Stimulated activated effector memory CD8-positive, alpha-beta T cell treated with anti-CD3 and anti-CD28 coated beads, Interleukin-12 subunit alpha, Interleukin-12 subunit beta, amount 100 ng/mL, for 72 hours (primary cell): ENCODE data around the gene CIB4.

Experiments
- ATAC-seq: fragments of 150-1000 bp; cut with Tn5 transposase; 2 replicates; pipeline ENCODE4 v1.10.0; 2021
- DNase-seq, 2 donors: peaks; one replicate each; pipeline ENCODE4 v3.0.0; 2021 to 2022; ENCODE audit warnings: low spot score in 2 of 2
- H3K27ac Mint-ChIP-seq: one replicate; pipeline ENCODE4 v1.8.0; 2022; ENCODE audit warnings: mild to moderate bottlenecking, mixed read lengths
- H3K36me3 Mint-ChIP-seq: one replicate; pipeline ENCODE4 v1.8.0; 2022; ENCODE audit warnings: mild to moderate bottlenecking, mixed read lengths
- H3K4me1 Mint-ChIP-seq: one replicate; pipeline ENCODE4 v1.8.0; 2022; ENCODE audit warnings: mixed read lengths
- H3K4me3 Mint-ChIP-seq: one replicate; pipeline ENCODE4 v1.8.0; 2022; ENCODE audit warnings: mild to moderate bottlenecking, mixed read lengths
- H3K9me3 Mint-ChIP-seq: one replicate; pipeline ENCODE4 v1.8.0; 2022; ENCODE audit warnings: mixed read lengths

CIB4 gene

DNA sequence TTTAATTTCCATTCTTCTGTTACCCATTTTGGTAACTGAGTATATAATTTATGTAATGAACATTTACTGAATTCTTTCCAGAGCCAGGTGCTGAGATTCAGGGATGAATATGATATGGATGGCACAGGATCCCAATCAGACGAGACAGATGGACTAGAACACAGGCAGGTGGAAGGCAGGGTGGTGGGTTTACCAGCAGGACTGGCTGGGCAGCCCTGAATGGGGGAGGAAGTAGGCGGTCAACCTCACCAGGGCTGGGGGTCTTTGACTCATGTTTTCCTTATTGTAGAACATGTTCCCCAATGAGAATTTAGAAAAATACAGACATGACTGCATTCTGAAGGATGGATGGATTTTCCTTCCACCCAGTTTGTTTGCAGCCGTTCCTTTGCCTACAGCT, 80.3 kb downstream of the CIB4 start:
- DNase-seq (no peak), ATAC-seq (no peak)
- no peaks in the 10 kb centered on the region for H3K9me3 Mint-ChIP-seq
- H3K27ac Mint-ChIP-seq = no peak overlapping the region
- no peaks in the 10 kb centered on the region for H3K4me1 Mint-ChIP-seq
- H3K36me3 Mint-ChIP-seq = no peaks in the 10 kb centered on the region
- no peak overlapping the region for H3K4me3 Mint-ChIP-seq

DNA sequence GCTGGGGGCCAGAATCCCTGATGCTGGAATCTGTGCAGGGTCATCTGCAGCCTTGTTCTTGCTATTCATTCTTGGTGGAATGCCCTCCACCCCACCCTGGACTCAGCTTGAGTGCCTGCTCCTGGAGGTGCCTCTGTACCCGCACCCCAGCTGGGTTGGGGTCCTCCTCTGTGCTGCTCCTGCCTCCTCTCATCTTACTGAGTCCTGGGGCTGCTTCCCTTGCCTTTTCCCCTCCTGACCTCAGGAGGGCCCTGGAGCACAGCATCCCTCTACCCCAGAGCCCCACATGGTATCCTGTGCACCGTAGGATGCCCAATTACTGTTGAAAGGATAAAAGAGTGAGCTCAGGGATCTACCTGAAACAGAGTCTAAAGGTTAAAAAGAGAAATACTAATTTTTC, 81.6 kb downstream of the CIB4 start:
- Mint-ChIP-seq H3K4me3 (no peak overlapping the region), H3K9me3 (no peaks in the 10 kb centered on the region), H3K36me3 (no peaks in the 10 kb centered on the region), H3K27ac (no peak overlapping the region), H3K4me1 (no peaks in the 10 kb centered on the region)
- DNase-seq (no peak), ATAC-seq (no peak)

DNA sequence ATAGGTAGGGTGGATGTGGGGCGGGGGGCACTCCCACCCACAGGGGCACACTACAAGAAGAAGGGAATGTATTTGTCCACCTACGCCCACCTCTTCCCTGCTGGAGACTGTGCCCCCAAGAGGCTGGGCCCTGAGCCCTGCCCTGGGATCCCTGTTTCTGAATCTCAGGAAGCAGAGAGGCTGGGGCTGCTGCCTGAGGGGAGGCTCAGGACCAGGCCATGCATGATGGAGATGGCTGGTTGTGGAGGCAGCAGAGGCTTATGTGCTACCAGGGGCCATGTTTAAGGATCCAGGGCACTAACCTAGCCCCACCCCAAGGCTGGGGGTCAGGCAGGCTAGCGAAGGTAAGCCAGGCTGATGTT, 82.1 kb downstream of the CIB4 start:
- no peak overlapping the region for H3K27ac Mint-ChIP-seq
- no peak overlapping the region for H3K4me3 Mint-ChIP-seq
- H3K4me1 Mint-ChIP-seq = no peaks in the 10 kb centered on the region
- H3K36me3 Mint-ChIP-seq = no peaks in the 10 kb centered on the region
- ATAC-seq (no peak), DNase-seq (no peak)
- no peaks in the 10 kb centered on the region for H3K9me3 Mint-ChIP-seq

DNA sequence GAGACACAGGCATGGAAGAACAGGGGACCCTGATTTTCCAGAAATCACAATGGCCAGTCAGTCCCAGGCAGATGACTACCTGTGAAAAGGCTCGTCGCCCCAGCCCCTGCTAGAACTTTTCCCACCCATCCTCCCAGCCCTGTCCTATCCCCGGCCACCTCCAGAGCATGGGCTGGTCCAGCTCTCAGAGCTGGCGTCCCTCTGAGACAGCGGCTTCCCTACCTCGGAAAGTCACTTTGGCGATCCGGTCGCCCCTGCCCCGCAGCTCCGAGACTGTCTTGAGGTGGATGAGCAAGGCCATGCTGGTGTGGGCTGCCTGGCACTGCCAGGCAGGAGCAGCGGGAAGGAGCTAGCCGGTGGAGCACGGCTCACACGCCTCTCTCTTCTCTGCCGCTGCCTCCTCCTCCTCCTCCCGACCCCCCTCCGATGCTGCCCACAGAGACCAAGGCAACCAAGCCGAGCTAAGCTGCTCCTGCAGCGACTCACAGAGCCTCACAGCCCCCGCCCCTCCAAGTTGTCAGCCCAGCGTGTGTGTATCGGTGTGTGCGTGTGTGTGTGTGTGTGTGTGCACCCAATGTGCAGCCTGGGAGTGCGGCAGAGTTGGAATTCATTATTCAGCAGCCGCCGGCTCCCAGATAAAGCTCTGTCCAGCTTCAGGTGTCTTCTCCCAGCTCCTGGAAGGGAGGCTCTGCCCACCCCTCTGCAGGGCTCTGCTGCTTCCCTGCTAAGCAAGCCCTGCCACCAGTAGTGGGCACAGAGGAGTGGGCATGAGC, 82.7 kb downstream of the CIB4 start:
- H3K9me3 Mint-ChIP-seq = no peaks in the 10 kb centered on the region
- DNase-seq = no peak
- no peaks in the 10 kb centered on the region for H3K4me1 Mint-ChIP-seq
- H3K27ac Mint-ChIP-seq = no peak overlapping the region
- H3K4me3 Mint-ChIP-seq = no peak overlapping the region
- ATAC-seq = no peak
- H3K36me3 Mint-ChIP-seq = no peaks in the 10 kb centered on the region

- H3K36me3 Mint-ChIP-seq = no peaks in the 10 kb centered on the region
- DNase-seq (no peak), ATAC-seq (no peak)
- no peaks in the 10 kb centered on the region for H3K9me3 Mint-ChIP-seq
- H3K4me1 Mint-ChIP-seq = no peaks in the 10 kb centered on the region
- no peak overlapping the region for H3K27ac Mint-ChIP-seq
- no peak overlapping the region for H3K4me3 Mint-ChIP-seq
These were observed 83.8 kb downstream of the CIB4 start for GRCh38 chr2:26557244-26557925.

DNA sequence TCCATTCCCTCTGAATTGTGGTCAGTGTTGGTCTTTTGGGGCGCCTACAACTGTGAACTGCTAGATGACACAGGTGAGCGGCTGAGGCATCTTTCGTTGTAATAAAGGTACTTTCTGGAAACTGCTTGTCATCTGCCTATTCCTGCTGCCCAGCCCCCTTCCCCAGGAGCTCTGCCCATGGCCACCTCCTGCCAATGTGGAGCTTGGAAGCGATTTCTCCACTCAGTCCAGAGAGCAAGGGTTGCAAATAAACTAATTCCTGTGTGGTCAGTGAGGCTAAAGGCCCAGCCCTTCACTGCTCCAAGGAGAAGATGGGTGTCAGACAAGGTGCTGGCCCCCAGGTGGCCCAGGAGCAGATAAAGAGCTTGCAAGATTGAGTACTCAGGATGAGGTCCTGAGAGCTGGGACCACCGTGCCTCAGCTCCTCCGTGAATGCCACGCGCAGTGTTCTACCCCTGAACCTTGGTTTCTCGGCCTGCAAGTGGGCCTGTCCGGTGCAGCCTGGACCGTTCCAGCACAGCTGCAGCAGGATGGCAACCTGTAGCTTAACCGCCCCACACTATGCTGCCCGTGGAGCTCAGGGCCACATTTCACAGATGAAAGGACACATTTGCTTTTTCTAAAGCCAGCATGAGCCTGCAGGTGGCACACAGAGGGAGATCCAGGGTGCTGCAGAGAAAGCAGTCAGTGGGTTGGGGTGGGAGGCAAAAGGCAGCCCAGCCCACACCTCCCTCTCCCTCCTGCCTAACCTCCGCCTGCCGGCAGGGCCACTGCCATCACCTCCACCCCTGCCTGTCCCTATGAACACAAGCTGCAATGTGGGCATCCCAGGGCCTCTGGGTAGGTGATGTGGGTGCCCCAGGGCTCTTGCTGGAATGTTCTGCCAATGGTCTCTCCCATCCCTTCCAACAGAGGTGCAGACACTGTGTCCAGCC, 84.6 kb downstream of the CIB4 start:
- no peaks in the 10 kb centered on the region for H3K4me1 Mint-ChIP-seq
- no peak overlapping the region for H3K4me3 Mint-ChIP-seq
- no peak overlapping the region for H3K27ac Mint-ChIP-seq
- H3K9me3 Mint-ChIP-seq = no peaks in the 10 kb centered on the region
- no peak for DNase-seq
- peak; percentile 9 for ATAC-seq
- H3K36me3 Mint-ChIP-seq = no peaks in the 10 kb centered on the region

DNA sequence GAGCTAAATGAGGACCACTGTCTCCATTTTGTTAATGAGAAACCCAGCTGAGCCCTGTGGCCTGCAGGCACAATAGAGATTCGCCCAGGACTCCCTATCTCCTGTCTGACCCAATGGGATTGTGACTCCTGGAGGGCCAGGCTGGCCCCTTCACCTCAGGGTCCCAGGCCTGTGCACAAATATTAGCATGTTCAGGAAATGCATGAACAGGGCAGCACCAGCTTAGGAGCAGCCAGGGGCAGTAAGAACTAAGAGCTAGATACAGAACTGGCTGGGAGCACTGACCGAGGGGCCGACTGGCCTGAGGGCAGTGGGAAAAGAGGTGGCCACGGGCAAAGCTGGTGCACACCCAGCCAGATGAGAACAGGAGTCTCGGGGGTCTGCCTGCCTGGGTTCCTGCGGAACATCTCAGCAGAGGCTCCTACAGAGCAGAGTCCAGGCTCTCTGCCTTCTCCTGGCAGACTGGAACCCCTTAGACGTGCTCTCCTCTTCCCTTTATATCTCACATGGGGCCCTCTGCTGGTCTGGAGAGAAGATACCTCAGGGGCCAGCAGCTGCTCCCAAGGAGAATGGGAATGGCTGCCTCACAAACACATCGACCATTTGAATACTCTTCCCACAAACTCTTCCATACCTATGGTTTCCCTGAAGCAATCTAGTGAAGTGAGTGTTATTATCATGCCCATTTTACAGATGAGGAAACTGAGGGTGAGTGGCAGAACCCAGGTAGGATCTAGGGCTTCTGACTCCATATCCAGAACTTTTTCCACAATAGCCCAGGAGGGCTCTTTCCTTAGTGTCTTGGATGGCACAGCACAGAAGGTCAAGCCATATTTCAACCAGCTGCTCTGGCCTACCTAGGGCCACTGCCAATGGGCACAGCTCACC, 85.7 kb downstream of the CIB4 start:
- Mint-ChIP-seq H3K9me3 (no peaks in the 10 kb centered on the region), H3K36me3 (no peaks in the 10 kb centered on the region), H3K4me3 (no peak overlapping the region), H3K27ac (no peak overlapping the region), H3K4me1 (no peaks in the 10 kb centered on the region)
- DNase-seq (no peak), ATAC-seq (no peak)

- Mint-ChIP-seq H3K4me1 (no peaks in the 10 kb centered on the region), H3K9me3 (no peaks in the 10 kb centered on the region), H3K4me3 (no peak overlapping the region), H3K27ac (no peak overlapping the region), H3K36me3 (no peaks in the 10 kb centered on the region)
- ATAC-seq = no peak
- no peak for DNase-seq
These were observed 88.4 kb downstream of the CIB4 start for GRCh38 chr2:26552641-26553374.

- Mint-ChIP-seq H3K4me3 (no peak overlapping the region), H3K27ac (no peak overlapping the region), H3K36me3 (no peaks in the 10 kb centered on the region), H3K4me1 (no peaks in the 10 kb centered on the region), H3K9me3 (no peaks in the 10 kb centered on the region)
- peak; percentile 16 for ATAC-seq
- DNase-seq = no peak
These were observed 90.7 kb downstream of the CIB4 start for GRCh38 chr2:26550276-26551015.

GRCh38 chr2:26542676-26543505, 98.3 kb downstream of the CIB4 start:
- Mint-ChIP-seq H3K36me3 (no peaks in the 10 kb centered on the region), H3K27ac (no peak overlapping the region), H3K4me1 (no peaks in the 10 kb centered on the region), H3K4me3 (no peak overlapping the region), H3K9me3 (no peaks in the 10 kb centered on the region)
- no peak for DNase-seq
- ATAC-seq = peak; percentile 21

DNA sequence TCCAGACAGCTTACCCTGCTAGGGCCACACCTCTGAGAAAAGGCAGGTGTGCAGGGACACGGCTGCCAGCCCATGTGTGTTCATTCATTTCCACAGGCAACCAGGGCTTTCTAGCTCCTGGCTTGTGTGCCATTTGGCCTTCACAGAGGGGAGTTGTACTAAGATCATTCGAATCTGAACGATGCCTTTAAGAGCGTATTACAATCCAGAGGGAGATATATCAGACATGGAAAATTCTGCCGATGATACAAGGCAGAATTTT, 99.0 kb downstream of the CIB4 start:
- ATAC-seq (peak; percentile 12), DNase-seq (no peak)
- H3K27ac Mint-ChIP-seq = no peak overlapping the region
- no peaks in the 10 kb centered on the region for H3K36me3 Mint-ChIP-seq
- H3K4me3 Mint-ChIP-seq = no peak overlapping the region
- H3K9me3 Mint-ChIP-seq = no peaks in the 10 kb centered on the region
- no peaks in the 10 kb centered on the region for H3K4me1 Mint-ChIP-seq

- no peak for DNase-seq
- H3K4me3 Mint-ChIP-seq = no peak overlapping the region
- no peaks in the 10 kb centered on the region for H3K36me3 Mint-ChIP-seq
- no peaks in the 10 kb centered on the region for H3K9me3 Mint-ChIP-seq
- ATAC-seq = no peak
- no peak overlapping the region for H3K27ac Mint-ChIP-seq
- no peaks in the 10 kb centered on the region for H3K4me1 Mint-ChIP-seq
These were observed 99.6 kb downstream of the CIB4 start for GRCh38 chr2:26541401-26542193.

DNA sequence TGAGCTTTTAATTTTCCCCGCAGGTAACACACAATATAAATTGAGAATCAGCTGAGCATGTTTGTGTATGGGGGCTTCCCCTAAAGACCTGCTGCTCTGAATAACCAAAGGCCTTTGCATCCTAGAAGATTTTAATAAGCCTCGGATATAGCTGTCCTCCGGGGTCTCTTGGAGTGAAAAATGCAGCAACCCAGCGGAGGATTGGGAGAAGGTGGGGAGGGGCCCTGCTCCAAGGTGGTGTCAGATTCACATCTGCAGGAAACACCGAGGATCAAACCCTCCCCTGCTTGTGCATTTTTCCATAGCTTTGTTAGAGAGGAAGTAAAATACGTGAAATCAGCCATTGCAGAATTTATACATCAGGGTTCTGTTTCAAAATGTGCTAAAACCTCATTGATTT, 100.2 kb downstream of the CIB4 start:
- Mint-ChIP-seq H3K4me3 (no peak overlapping the region), H3K27ac (no peak overlapping the region), H3K4me1 (no peaks in the 10 kb centered on the region), H3K36me3 (no peaks in the 10 kb centered on the region), H3K9me3 (no peaks in the 10 kb centered on the region)
- no peak for DNase-seq
- no peak for ATAC-seq
